ENCODE data around the gene SFXN5. TPM values are rescaled to one million over a fixed set of nuclear protein-coding genes. Genes with fewer than 3 reads are reported as not detected.
"Not testable (repeated sequence)": the region's sequence is repeated elsewhere in the genome, so short reads cannot be mapped to it uniquely, and the experiment has no call there.

Gene SFXN5
- total RNA-seq, 2 experiments from 2014 or later = 11.9 to 13.3 TPM

DNA sequence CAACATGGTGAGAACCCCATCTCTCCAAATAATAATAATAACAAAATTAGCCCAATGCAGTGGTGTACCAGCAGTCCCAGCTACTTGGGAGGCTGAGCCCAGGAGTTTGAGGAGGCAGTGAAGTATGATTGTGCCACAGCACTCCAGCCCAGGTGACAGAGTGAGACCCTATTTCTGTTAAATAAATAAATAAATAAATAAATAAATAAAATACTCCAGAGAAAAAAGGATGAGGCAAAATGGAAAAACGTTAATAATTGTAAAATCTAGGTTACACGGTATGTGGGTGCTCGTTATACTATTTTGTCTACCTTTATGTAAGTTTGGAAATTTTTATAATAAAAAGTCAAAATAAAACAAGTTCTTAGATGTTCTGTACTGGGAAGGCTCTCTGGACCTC is 162.8 kb downstream of the SFXN5 start:
- H3K27ac Mint-ChIP-seq = no peak overlapping the region

DNA sequence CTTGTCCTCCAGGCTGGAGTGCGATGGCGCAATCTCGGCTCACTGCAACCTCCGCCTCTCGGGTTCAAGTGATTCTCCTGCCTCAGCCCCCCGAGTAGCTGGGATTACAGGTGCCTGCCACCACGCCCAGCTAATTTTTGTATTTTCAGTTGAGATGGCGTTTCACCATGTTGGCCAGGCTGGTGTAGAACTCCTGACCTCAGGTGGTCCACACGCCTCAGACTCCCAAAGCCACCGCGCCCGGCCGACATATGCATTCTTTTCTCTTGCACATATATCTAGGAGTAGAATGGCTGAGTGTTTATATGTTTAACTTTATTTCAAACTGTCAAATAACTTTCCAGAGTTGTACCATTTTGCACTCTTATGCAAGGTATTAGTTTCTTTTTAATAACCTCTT is 164.1 kb downstream of the SFXN5 start:
- not testable (repeated sequence) for ATAC-seq (ENCODE audit: low read depth); H3K36me3 Mint-ChIP-seq
- POLR2A ChIA-PET = interaction anchor here (0.6 kb wide), 1 partner anchor 1433 kb away, joined by 3 read pairs; no protein-coding TSS in a partner anchor

More for the DNA sequence above, 162.8 kb downstream of the SFXN5 start:
- Mint-ChIP-seq H3K27me3 (peaks cover 86% of the 10 kb centered on the region), H3K36me3 (no peaks in the 10 kb centered on the region), H3K4me1 (peaks cover 3% of the 10 kb centered on the region), H3K9me3 (no peaks in the 10 kb centered on the region), H3K4me3 (no peak overlapping the region)
- DNase-seq = no peak
- no peak for ATAC-seq (ENCODE audit: low read depth)
- POLR2A ChIA-PET = no interaction called here

GRCh38 chr2:72901426-72901825 is 170.1 kb downstream of the SFXN5 start:
- no peaks in the 10 kb centered on the region for H3K36me3 Mint-ChIP-seq
- peaks cover 75% of the 10 kb centered on the region for H3K27me3 Mint-ChIP-seq
- H3K9me3 Mint-ChIP-seq = no peaks in the 10 kb centered on the region
- no peak overlapping the region for H3K27ac Mint-ChIP-seq
- DNase-seq (no peak), ATAC-seq (ENCODE audit: low read depth) (no peak)
- no peak overlapping the region for H3K4me3 Mint-ChIP-seq
- POLR2A ChIA-PET = no interaction called here
- H3K4me1 Mint-ChIP-seq = no peaks in the 10 kb centered on the region

More for the DNA sequence above, 164.1 kb downstream of the SFXN5 start:
- not testable (repeated sequence) for H3K4me3 Mint-ChIP-seq, H3K27ac Mint-ChIP-seq, H3K9me3 Mint-ChIP-seq, H3K4me1 Mint-ChIP-seq, DNase-seq
- H3K27me3 Mint-ChIP-seq = peaks cover 89% of the 10 kb centered on the region

- Mint-ChIP-seq H3K27ac (no peak overlapping the region), H3K36me3 (no peaks in the 10 kb centered on the region), H3K9me3 (no peaks in the 10 kb centered on the region), H3K4me1 (peaks cover 3% of the 10 kb centered on the region), H3K27me3 (peaks cover 73% of the 10 kb centered on the region), H3K4me3 (no peak overlapping the region)
- POLR2A ChIA-PET = no interaction called here
- no peak for ATAC-seq (ENCODE audit: low read depth)
- DNase-seq = no peak
Measured at GRCh38 chr2:72900191-72900825, 171.2 kb downstream of the SFXN5 start.

DNA sequence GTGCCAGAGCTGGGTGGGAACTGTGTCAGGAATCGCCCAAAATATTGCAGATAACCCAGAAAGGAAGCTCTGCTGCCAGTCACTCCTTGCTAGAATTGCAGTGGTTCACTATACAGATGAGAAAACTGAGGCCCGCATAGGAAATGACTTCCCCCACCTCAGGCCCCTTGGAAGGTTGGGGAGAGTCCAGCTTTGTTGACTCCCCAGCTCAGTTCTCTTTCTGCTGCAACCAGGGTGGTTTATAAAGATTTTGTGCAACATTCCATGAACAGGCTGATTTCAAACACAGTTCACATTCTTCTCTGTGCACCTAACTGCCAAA is 173.0 kb downstream of the SFXN5 start:
- Mint-ChIP-seq H3K36me3 (no peaks in the 10 kb centered on the region), H3K4me3 (no peak overlapping the region), H3K4me1 (peaks cover 3% of the 10 kb centered on the region), H3K27me3 (peaks cover 66% of the 10 kb centered on the region), H3K27ac (no peak overlapping the region), H3K9me3 (no peaks in the 10 kb centered on the region)
- POLR2A ChIA-PET = no interaction called here
- ATAC-seq (ENCODE audit: low read depth) (no peak), DNase-seq (no peak)

- peaks cover 3% of the 10 kb centered on the region for H3K4me1 Mint-ChIP-seq
- H3K36me3 Mint-ChIP-seq = no peaks in the 10 kb centered on the region
- peaks cover 62% of the 10 kb centered on the region for H3K27me3 Mint-ChIP-seq
- no peak overlapping the region for H3K27ac Mint-ChIP-seq
- no peaks in the 10 kb centered on the region for H3K9me3 Mint-ChIP-seq
- POLR2A ChIA-PET = no interaction called here
- DNase-seq (no peak), ATAC-seq (ENCODE audit: low read depth) (no peak)
- no peak overlapping the region for H3K4me3 Mint-ChIP-seq
Measured at GRCh38 chr2:72897785-72898584, 173.5 kb downstream of the SFXN5 start.

DNA sequence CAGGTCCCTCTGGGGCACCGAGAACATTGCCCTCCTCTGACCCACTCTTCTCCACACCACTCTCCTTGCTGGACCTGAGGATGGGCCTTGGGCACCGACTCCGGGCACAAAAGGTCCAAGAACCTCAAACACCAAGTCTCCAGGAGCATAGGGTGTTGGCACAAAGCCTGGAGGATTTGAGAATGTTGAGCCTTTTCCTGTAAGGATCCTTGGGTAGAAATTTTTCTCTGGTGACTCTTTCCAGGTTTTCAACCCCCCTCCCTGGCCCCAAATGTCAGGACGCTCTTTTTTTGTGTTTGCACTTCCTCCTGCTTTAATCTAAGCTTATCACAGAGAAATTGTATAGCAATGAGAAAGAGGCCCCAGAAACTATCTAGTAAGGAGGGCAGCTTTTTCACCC is 175.1 kb downstream of the SFXN5 start:
- Mint-ChIP-seq H3K4me3 (no peak overlapping the region), H3K27ac (no peak overlapping the region), H3K27me3 (peaks cover 49% of the 10 kb centered on the region), H3K4me1 (peaks cover 3% of the 10 kb centered on the region), H3K9me3 (no peaks in the 10 kb centered on the region), H3K36me3 (no peaks in the 10 kb centered on the region)
- no peak for ATAC-seq (ENCODE audit: low read depth)
- POLR2A ChIA-PET = no interaction called here
- DNase-seq = no peak

- Mint-ChIP-seq H3K4me1 (peaks cover 3% of the 10 kb centered on the region), H3K4me3 (no peak overlapping the region), H3K27ac (no peak overlapping the region), H3K9me3 (no peaks in the 10 kb centered on the region), H3K27me3 (peaks cover 43% of the 10 kb centered on the region), H3K36me3 (no peaks in the 10 kb centered on the region)
- POLR2A ChIA-PET = interaction anchor here (1.0 kb wide), 1 partner anchor 281 kb away, joined by 3 read pairs; no protein-coding TSS in a partner anchor
- ATAC-seq (ENCODE audit: low read depth) (no peak), DNase-seq (no peak)
Measured at GRCh38 chr2:72895759-72896281, 175.7 kb downstream of the SFXN5 start.

- Mint-ChIP-seq H3K27ac (no peak overlapping the region), H3K27me3 (peaks cover 39% of the 10 kb centered on the region), H3K4me1 (peaks cover 3% of the 10 kb centered on the region), H3K36me3 (no peaks in the 10 kb centered on the region), H3K9me3 (no peaks in the 10 kb centered on the region), H3K4me3 (no peak overlapping the region)
- POLR2A ChIA-PET = interaction anchor here (0.6 to 1.0 kb wide), 3 partner anchors 76 to 300 kb away, joined by 3 to 4 read pairs (median 3); no protein-coding TSS in a partner anchor
- DNase-seq (no peak), ATAC-seq (ENCODE audit: low read depth) (no peak)
Measured at GRCh38 chr2:72895154-72895553, 176.4 kb downstream of the SFXN5 start.

DNA sequence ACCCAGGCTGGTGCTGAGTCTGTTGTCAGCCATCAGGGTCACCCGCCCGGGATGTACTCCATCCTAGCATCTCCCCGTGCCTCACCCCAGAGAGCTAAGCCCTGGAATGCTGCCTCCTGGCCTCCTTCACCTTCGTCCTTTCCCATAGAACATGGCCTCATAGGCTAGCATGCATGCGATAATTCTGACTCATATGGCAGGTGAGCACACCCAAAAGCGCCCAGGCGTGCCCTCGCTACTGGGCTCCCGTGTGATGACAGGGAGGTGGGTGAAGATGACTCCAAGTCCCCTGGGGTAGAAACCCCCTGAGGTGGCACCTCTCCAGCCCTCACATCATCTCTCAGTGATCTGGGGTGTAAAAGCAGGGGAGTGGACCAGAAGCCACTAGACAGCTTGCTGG is 177.0 kb downstream of the SFXN5 start:
- POLR2A ChIA-PET = no interaction called here
- Mint-ChIP-seq H3K27me3 (peaks cover 39% of the 10 kb centered on the region), H3K9me3 (no peaks in the 10 kb centered on the region), H3K36me3 (no peaks in the 10 kb centered on the region), H3K27ac (no peak overlapping the region), H3K4me3 (no peak overlapping the region), H3K4me1 (peaks cover 3% of the 10 kb centered on the region)
- ATAC-seq (ENCODE audit: low read depth) (no peak), DNase-seq (no peak)

DNA sequence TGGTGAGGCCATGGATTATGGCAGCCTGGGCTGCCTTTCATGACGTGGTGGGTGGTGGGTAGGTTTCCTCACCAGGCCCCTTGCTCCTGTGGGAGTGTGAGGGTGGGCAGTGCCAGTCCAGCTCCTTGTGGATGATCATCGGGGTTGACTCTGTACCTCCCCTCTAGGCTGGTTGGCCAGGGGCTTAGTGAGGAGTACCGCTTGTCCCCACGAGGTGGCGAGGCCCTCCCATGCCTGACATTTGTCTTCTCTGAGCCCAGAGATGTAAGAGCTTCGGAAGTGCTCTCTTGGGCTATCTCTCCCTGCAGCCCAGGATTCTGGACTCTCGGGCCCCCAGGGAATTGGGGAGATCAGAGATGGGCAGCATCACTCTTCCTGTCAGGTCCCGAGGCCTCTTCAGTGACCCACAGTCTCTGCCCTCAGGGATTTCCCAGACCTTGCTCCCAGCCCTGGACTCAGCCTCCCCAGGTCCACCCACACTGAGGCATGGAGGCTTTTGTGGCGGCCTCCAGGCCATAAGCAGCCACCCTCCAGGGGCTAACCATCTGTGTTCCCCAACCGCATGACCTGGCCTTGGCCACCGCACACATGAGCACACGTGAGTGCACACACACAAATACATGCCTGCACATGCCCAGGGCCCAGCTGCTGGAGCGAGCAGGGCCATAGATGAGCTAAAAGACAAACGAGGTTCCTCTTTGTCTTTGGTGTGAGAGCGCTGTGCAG is 177.8 kb downstream of the SFXN5 start:
- DNase-seq = peak; percentile 69
- Mint-ChIP-seq H3K4me3 (no peak overlapping the region), H3K36me3 (no peaks in the 10 kb centered on the region), H3K4me1 (peaks cover 3% of the 10 kb centered on the region), H3K9me3 (no peaks in the 10 kb centered on the region), H3K27me3 (peaks cover 33% of the 10 kb centered on the region), H3K27ac (no peak overlapping the region)
- peak; percentile 79 for ATAC-seq (ENCODE audit: low read depth)
- POLR2A ChIA-PET = interaction anchor here (1.0 to 1.6 kb wide), 3 partner anchors 60 to 80 kb away, joined by 4 to 7 read pairs (median 6); no protein-coding TSS in a partner anchor

DNA sequence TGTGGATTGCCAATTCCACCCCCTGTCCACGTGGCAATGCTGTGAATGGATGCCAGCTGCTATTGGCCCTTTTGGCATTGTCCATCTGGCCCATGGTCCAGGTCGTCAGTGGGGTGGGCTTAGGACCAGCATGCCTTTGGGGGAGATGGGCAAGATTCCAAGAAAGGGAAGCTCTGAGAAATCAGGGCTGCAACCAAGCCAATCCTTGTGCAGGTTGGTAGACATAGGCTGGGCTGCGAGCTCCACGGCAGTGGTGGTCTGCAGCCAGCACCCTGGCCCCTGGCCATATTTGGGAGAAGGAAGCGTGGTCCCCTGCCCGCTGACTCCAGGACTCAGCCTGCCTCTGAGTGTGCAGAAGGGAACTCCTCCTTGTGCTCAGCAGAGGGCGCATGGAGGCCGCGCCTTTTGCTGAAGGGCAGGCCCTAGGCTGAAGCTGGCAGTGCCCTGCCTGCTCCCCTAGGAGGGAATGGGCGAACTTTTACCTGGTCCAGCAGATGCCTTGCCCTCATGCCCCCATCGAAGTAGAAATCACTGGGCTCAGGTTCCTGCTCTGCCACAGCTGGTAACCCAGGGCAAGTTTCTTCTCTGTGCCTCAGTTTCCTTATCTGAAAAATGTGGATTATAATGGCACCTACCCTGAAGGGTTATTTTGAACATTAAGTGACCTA is 178.9 kb downstream of the SFXN5 start:
- ATAC-seq (ENCODE audit: low read depth) (peak; percentile 82), DNase-seq (peak; percentile 69)
- Mint-ChIP-seq H3K9me3 (no peaks in the 10 kb centered on the region), H3K36me3 (no peaks in the 10 kb centered on the region), H3K4me3 (no peak overlapping the region), H3K27ac (no peak overlapping the region), H3K27me3 (peaks cover 27% of the 10 kb centered on the region), H3K4me1 (peaks cover 4% of the 10 kb centered on the region)
- POLR2A ChIA-PET = interaction anchor here (1.5 to 1.6 kb wide), 2 partner anchors 61 to 81 kb away, joined by 6 to 7 read pairs; no protein-coding TSS in a partner anchor
